Natural killer cell (primary cell): ENCODE measurements around the gene TSSK2. TPM values are rescaled to one million over a fixed set of nuclear protein-coding genes. Genes with fewer than 3 reads are reported as not detected.

ENCODE experiments used
- ATAC-seq, 3 donors: fragments of 150-1000 bp in 2 of 3; fragments of 200-7000 bp in 1 of 3; cut with Tn5 transposase; 1 replicate in 1 of 3; 2 replicates in 2 of 3; pipeline ENCODE4 v1.10.0; 2021; ENCODE audit warnings: mild to moderate bottlenecking in 2 of 3, moderate library complexity in 2 of 3
- DNase-seq, 2 donors: peaks; one replicate each; pipeline versions ENCODE4 v3.0.0 to v3.0.0-alpha.2; 2013 to 2021; ENCODE audit warnings: mixed read lengths in 1 of 2
- H3K27ac ChIP-seq: one replicate; pipeline ENCODE4 v1.5.1; 2013; ENCODE audit warnings: mild to moderate bottlenecking, low read length
- H3K27me3 ChIP-seq: one replicate; pipeline ENCODE4 v1.6.1; 2013; ENCODE audit warnings: low read length; ENCODE audit not compliant: control insufficient read depth, insufficient read depth
- H3K36me3 ChIP-seq: one replicate; pipeline ENCODE4 v1.6.1; 2013; ENCODE audit warnings: low read length; ENCODE audit not compliant: control insufficient read depth, insufficient read depth
- H3K4me1 ChIP-seq: one replicate; pipeline ENCODE4 v1.6.1; 2013; ENCODE audit warnings: low read length; ENCODE audit not compliant: control insufficient read depth, insufficient read depth
- H3K4me3 ChIP-seq: one replicate; pipeline ENCODE4 v1.5.1; 2013; ENCODE audit warnings: low read length
- H3K9me3 ChIP-seq: one replicate; pipeline ENCODE4 v1.6.1; 2013; ENCODE audit warnings: low read length; ENCODE audit not compliant: control insufficient read depth, insufficient read depth
- H3K27ac Mint-ChIP-seq, 2 donors: one replicate each; pipeline ENCODE4 v1.8.0; 2022; ENCODE audit warnings: mild to moderate bottlenecking in 2 of 2, mixed read lengths in 2 of 2, moderate library complexity in 1 of 2
- H3K27me3 Mint-ChIP-seq, 2 donors: one replicate each; pipeline ENCODE4 v1.8.0; 2022; ENCODE audit warnings: low read depth in 2 of 2, mixed read lengths in 2 of 2
- H3K36me3 Mint-ChIP-seq: one replicate; pipeline ENCODE4 v1.8.0; 2022; ENCODE audit warnings: mixed read lengths
- H3K4me1 Mint-ChIP-seq, 2 donors: one replicate each; pipeline ENCODE4 v1.8.0; 2022; ENCODE audit warnings: mixed read lengths in 2 of 2
- H3K4me3 Mint-ChIP-seq: one replicate; pipeline ENCODE4 v1.8.0; 2022; ENCODE audit warnings: mild to moderate bottlenecking, moderate library complexity, mixed read lengths
- H3K9me3 Mint-ChIP-seq, 2 donors: one replicate each; pipeline ENCODE4 v1.8.0; 2022; ENCODE audit warnings: mixed read lengths in 2 of 2
- WGBS: methylation state at CpG from one replicate; pipeline ENCODE4 v1.1.7; 2013; ENCODE audit warnings: missing lambda C conversion rate; ENCODE audit not compliant: insufficient coverage; 5-methylcytosine and 5-hydroxymethylcytosine counted together
- intact Hi-C: fragments of 100-400 bp; cut with micrococcal nuclease; formaldehyde crosslinking; loops from one replicate; pipeline ENCODE4 v1.14.2; 2022
- total RNA-seq, 4 donors: library from RNA; stranded (reverse); fragments of 120-200 nt in 1 of 4; gene quantifications; one replicate each; pipeline versions ENCODE4 v1.2.3 to v1.2.4, GENCODE V29; 2013 to 2022
- TF ChIP-seq, protein P1 (sequence below): fragments of 200-600 bp; IDR thresholded peaks from one replicate; pipeline ENCODE4 v1.8.0; 2022; ENCODE audit warnings: antibody characterized with exemption

Gene TSSK2
- total RNA-seq, 3 donors from 2014 or later (not counting 1 experiment from before 2014, with no cell fraction given) = not detected

DNA sequence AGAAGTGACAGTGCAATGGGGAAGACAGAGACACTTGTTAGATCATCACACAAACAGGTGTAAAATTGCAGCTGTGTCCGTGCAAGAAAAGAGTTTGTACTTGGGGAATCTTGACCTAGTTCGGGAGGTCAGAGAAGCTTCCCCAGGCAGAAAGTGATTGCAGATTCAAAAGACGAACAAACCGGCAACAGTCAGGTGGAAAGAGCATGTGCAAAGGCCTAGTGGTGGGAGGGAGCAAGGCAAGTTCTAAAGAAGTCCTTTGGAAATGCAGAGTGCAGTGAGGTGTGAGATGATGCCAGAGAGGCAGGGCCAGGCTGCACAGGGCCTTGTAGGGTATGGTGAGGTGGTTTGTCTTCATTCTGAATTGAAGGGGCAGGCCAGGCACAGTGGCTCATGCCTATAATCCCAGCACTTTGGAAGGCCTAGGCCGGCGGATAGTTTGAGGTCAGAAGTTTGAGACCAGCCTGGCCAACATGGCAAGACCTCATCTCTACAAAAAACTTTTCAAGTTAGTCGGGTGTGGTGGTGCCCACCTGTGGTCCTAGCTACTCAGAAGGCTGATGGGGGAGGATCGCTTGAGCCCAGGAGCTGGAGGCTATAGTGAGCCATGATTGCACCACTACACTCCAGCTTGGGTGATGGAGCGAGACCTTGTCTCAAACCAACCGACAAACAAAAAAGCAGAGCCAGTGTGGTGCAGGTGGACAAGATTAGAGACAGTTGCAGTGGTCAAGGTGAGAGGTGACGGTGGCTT is 15.3 kb downstream of the TSSK2 start:
- ATAC-seq (no peak), DNase-seq (no peak)
- Histone ChIP-seq H3K27me3 (peaks cover 9% of the 10 kb centered on the region), H3K36me3 (peaks cover 10% of the 10 kb centered on the region), H3K4me1 (peaks cover 18% of the 10 kb centered on the region), H3K27ac (no peak overlapping the region), H3K9me3 (no peaks in the 10 kb centered on the region), H3K4me3 (no peak overlapping the region)
- TF ChIP-seq, protein P1, sequence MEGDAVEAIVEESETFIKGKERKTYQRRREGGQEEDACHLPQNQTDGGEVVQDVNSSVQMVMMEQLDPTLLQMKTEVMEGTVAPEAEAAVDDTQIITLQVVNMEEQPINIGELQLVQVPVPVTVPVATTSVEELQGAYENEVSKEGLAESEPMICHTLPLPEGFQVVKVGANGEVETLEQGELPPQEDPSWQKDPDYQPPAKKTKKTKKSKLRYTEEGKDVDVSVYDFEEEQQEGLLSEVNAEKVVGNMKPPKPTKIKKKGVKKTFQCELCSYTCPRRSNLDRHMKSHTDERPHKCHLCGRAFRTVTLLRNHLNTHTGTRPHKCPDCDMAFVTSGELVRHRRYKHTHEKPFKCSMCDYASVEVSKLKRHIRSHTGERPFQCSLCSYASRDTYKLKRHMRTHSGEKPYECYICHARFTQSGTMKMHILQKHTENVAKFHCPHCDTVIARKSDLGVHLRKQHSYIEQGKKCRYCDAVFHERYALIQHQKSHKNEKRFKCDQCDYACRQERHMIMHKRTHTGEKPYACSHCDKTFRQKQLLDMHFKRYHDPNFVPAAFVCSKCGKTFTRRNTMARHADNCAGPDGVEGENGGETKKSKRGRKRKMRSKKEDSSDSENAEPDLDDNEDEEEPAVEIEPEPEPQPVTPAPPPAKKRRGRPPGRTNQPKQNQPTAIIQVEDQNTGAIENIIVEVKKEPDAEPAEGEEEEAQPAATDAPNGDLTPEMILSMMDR = no peak
- WGBS = 92% methylated on average over 11 of the region's 11 CpGs
- H3K4me3 Mint-ChIP-seq = no peak overlapping the region
- no peaks in the 10 kb centered on the region for H3K36me3 Mint-ChIP-seq
- peaks cover 17 to 20% of the 10 kb centered on the region in 2 donors for H3K27me3 Mint-ChIP-seq
- peaks cover 17 to 23% of the 10 kb centered on the region in 2 donors for H3K4me1 Mint-ChIP-seq
- H3K27ac Mint-ChIP-seq = no peak overlapping the region
- H3K9me3 Mint-ChIP-seq = no peaks in the 10 kb centered on the region
- intact Hi-C loops = no loop called here

DNA sequence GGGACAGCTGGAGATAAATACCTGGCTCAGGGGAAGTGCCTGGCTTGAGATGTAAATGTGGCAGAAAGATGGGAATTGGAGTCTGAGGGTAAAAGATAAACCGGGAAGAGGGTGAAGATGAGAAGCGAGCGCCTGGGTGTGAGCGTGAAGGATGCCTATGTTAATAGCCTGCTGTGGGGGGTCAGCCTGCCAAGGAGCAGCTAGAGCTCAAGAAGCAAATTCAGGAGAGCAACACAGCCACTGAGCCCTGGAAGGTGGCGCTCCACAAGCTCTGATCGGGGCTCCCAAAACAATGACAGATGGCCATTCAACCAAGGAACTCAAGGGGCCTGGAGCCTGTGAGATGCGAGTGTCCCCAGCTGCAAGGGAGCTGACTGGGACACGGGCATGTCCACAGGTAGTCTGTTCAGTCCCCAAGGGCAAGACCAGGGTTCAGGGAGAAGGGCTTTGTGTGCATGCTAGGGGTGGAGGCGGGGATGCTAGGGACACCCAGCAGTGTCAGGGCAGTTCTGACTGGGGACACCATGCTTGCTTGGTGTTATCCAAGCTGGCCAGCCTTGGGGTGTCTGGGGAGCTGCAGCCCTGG is 16.2 kb downstream of the TSSK2 start:
- Histone ChIP-seq H3K9me3 (no peaks in the 10 kb centered on the region), H3K4me3 (no peak overlapping the region), H3K4me1 (peaks cover 18% of the 10 kb centered on the region), H3K27me3 (peaks cover 13% of the 10 kb centered on the region), H3K27ac (no peak overlapping the region), H3K36me3 (peaks cover 1% of the 10 kb centered on the region)
- no peaks in the 10 kb centered on the region for H3K36me3 Mint-ChIP-seq
- H3K27ac Mint-ChIP-seq = no peak overlapping the region
- intact Hi-C loops = no loop called here
- no peak for DNase-seq
- peaks cover 17 to 23% of the 10 kb centered on the region in 2 donors for H3K4me1 Mint-ChIP-seq
- H3K9me3 Mint-ChIP-seq = no peaks in the 10 kb centered on the region
- H3K27me3 Mint-ChIP-seq = peaks cover 26 to 28% of the 10 kb centered on the region in 2 donors
- no peak overlapping the region for H3K4me3 Mint-ChIP-seq
- TF ChIP-seq, protein P1 = no peak
- no peak for ATAC-seq
- 57% methylated on average over 9 of the region's 9 CpGs for WGBS

DNA sequence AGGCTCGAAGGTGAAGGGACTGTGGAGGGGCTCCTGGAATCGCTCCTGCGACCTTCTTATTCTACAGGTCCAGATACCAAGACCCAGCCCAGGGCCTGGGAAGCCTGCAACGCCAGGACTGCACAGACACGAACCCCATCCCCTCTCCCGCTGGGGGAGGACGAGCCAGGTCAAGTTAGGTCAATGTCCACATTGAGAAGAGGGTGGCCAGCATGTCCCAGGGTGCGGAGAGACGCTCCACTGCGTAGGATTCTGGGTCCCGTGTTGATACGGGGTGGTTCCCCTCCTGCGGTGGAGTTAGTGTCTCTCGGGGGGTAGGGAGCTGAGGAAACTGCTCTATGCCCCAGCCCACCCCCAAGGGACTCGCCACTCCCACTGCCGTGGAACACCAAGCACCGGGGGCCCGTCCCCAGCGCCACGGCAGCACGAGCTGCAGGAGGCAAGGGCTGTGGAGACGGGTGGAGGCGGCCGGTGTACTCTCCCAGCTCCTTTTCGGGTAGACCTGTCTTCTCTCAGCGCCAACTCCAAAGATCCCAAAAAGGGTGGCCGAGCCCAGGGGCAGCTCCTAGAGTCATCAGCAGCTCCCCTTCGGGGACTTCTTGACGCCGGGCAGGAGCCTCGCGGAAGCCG is 17.4 kb downstream of the TSSK2 start:
- Histone ChIP-seq H3K4me1 (peaks cover 13% of the 10 kb centered on the region), H3K27me3 (peaks cover 13% of the 10 kb centered on the region), H3K27ac (no peak overlapping the region), H3K36me3 (no peaks in the 10 kb centered on the region), H3K4me3 (no peak overlapping the region), H3K9me3 (no peaks in the 10 kb centered on the region)
- peaks cover 14 to 20% of the 10 kb centered on the region in 2 donors for H3K4me1 Mint-ChIP-seq
- intact Hi-C loops = no loop called here
- H3K4me3 Mint-ChIP-seq = no peak overlapping the region
- H3K36me3 Mint-ChIP-seq = no peaks in the 10 kb centered on the region
- no peak for DNase-seq
- TF ChIP-seq, protein P1 = no peak
- H3K27ac Mint-ChIP-seq = no peak overlapping the region
- H3K27me3 Mint-ChIP-seq = peaks cover 32 to 34% of the 10 kb centered on the region in 2 donors
- WGBS = 42% methylated on average over 33 of the region's 33 CpGs
- no peaks in the 10 kb centered on the region for H3K9me3 Mint-ChIP-seq
- no peak for ATAC-seq
